ENCODE measurements around the gene SORBS2. TPM values are rescaled to one million over a fixed set of nuclear protein-coding genes. Genes with fewer than 3 reads are reported as not detected.

Gene SORBS2
- total RNA-seq, 2 experiments from 2014 or later = not detected

DNA sequence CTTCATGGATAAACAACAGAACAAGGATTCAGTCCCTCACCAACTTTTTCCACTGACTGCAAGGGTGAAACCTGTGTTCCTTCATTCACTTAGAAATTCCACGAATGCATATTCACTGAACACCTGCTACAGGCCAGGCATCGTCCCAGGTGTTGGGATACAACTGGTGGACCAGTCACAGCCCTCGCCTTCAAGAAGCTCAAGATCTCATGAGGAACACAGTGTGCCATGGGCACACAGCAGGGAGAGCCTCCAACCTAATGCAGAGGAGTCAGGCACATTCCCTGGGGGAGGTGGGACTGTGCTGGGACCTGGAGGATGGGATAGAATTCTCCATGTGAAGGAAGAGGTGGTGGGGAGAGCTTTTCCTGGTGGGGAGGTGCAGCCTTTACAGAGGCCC, 169.1 kb downstream of the SORBS2 start:
- H3K4me3 Mint-ChIP-seq = no peak overlapping the region
- CTCF ChIA-PET = no interaction called here

GRCh38 chr4:185640811-185641675, 171.0 kb downstream of the SORBS2 start:
- no peak overlapping the region for H3K4me3 Mint-ChIP-seq
- ATAC-seq = no peak
- DNase-seq = no peak
- H3K9me3 Mint-ChIP-seq (ENCODE audit: insufficient read depth) = no peaks in the 10 kb centered on the region
- H3K36me3 Mint-ChIP-seq (ENCODE audit: low read depth) = no peaks in the 10 kb centered on the region
- ChIA-PET POLR2A (no interaction called here), CTCF (interaction anchor here (0.6 to 3.0 kb wide), 5 partner anchors 15 to 497 kb away, joined by 3 to 19 read pairs (median 3); no protein-coding TSS in a partner anchor)
- peaks cover 27% of the 10 kb centered on the region for H3K27me3 Mint-ChIP-seq (ENCODE audit: low read depth)
- no peak overlapping the region for H3K27ac Mint-ChIP-seq
- H3K4me1 Mint-ChIP-seq (ENCODE audit: low read depth) = no peaks in the 10 kb centered on the region

More for the DNA sequence above, 169.1 kb downstream of the SORBS2 start:
- ATAC-seq = no peak
- POLR2A ChIA-PET = no interaction called here
- no peak for DNase-seq
- Mint-ChIP-seq H3K4me1 (ENCODE audit: low read depth) (no peaks in the 10 kb centered on the region), H3K27me3 (ENCODE audit: low read depth) (peaks cover 20% of the 10 kb centered on the region), H3K9me3 (ENCODE audit: insufficient read depth) (no peaks in the 10 kb centered on the region), H3K27ac (no peak overlapping the region), H3K36me3 (ENCODE audit: low read depth) (no peaks in the 10 kb centered on the region)

- Mint-ChIP-seq H3K4me3 (no peak overlapping the region), H3K27ac (no peak overlapping the region), H3K27me3 (ENCODE audit: low read depth) (peaks cover 30% of the 10 kb centered on the region), H3K36me3 (ENCODE audit: low read depth) (no peaks in the 10 kb centered on the region), H3K9me3 (ENCODE audit: insufficient read depth) (no peaks in the 10 kb centered on the region), H3K4me1 (ENCODE audit: low read depth) (no peaks in the 10 kb centered on the region)
- no peak for ATAC-seq
- POLR2A ChIA-PET = no interaction called here
- CTCF ChIA-PET = no interaction called here
- no peak for DNase-seq
Observed at GRCh38 chr4:185638548-185639301, 173.3 kb downstream of the SORBS2 start.

- ATAC-seq (no peak), DNase-seq (no peak)
- Mint-ChIP-seq H3K36me3 (ENCODE audit: low read depth) (no peaks in the 10 kb centered on the region), H3K27me3 (ENCODE audit: low read depth) (peaks cover 30% of the 10 kb centered on the region), H3K27ac (no peak overlapping the region), H3K4me1 (ENCODE audit: low read depth) (no peaks in the 10 kb centered on the region), H3K4me3 (no peak overlapping the region), H3K9me3 (ENCODE audit: insufficient read depth) (no peaks in the 10 kb centered on the region)
- CTCF ChIA-PET = no interaction called here
- POLR2A ChIA-PET = no interaction called here
Observed at GRCh38 chr4:185638093-185638492, 173.9 kb downstream of the SORBS2 start.

DNA sequence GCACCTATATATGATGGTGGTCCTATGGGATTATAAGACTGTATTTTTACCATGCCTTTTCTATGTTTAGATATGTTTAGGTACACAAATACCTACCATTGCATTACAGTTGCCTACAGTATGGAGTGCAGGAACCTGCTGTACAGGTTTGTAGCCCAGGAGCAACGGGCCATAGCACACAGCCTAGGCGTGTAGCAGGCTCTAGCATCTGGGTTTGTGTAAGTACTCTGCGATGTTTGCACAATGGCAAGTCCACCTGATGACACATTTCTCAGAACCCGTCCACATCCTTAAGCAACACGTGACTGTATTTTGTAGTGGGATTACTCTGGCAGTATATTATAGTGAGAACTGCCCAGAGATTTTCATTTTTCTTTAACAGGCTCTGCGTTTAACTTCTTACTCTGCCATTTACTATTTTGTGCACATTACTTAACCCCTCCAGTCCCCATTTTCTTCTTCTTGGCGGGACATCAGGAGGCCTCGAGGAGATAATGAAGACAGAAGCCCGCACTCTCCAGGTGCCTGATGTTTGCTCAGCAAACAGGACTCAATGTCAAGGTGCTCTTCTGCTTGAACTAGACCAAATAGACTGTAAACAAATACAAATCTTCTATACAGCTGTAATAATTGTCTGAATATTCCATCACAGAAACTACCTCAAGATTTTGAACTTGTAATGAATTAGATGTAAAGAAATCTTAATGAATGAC, 174.7 kb downstream of the SORBS2 start:
- no peak overlapping the region for H3K27ac Mint-ChIP-seq
- CTCF ChIA-PET = no interaction called here
- no peaks in the 10 kb centered on the region for H3K4me1 Mint-ChIP-seq (ENCODE audit: low read depth)
- ATAC-seq (no peak), DNase-seq (no peak)
- peaks cover 26% of the 10 kb centered on the region for H3K27me3 Mint-ChIP-seq (ENCODE audit: low read depth)
- H3K4me3 Mint-ChIP-seq = no peak overlapping the region
- POLR2A ChIA-PET = no interaction called here
- H3K9me3 Mint-ChIP-seq (ENCODE audit: insufficient read depth) = no peaks in the 10 kb centered on the region
- H3K36me3 Mint-ChIP-seq (ENCODE audit: low read depth) = no peaks in the 10 kb centered on the region

GRCh38 chr4:185634066-185634652, 177.8 kb downstream of the SORBS2 start:
- no peaks in the 10 kb centered on the region for H3K9me3 Mint-ChIP-seq (ENCODE audit: insufficient read depth)
- ChIA-PET POLR2A (no interaction called here), CTCF (no interaction called here)
- H3K27ac Mint-ChIP-seq = no peak overlapping the region
- no peaks in the 10 kb centered on the region for H3K4me1 Mint-ChIP-seq (ENCODE audit: low read depth)
- no peaks in the 10 kb centered on the region for H3K36me3 Mint-ChIP-seq (ENCODE audit: low read depth)
- peaks cover 21% of the 10 kb centered on the region for H3K27me3 Mint-ChIP-seq (ENCODE audit: low read depth)
- no peak overlapping the region for H3K4me3 Mint-ChIP-seq
- DNase-seq (no peak), ATAC-seq (no peak)

GRCh38 chr4:185626798-185627197, 185.2 kb downstream of the SORBS2 start:
- DNase-seq (no peak), ATAC-seq (no peak)
- ChIA-PET POLR2A (no interaction called here), CTCF (no interaction called here)
- Mint-ChIP-seq H3K9me3 (ENCODE audit: insufficient read depth) (no peaks in the 10 kb centered on the region), H3K4me3 (no peak overlapping the region), H3K27ac (no peak overlapping the region), H3K36me3 (ENCODE audit: low read depth) (no peaks in the 10 kb centered on the region), H3K4me1 (ENCODE audit: low read depth) (no peaks in the 10 kb centered on the region), H3K27me3 (ENCODE audit: low read depth) (no peaks in the 10 kb centered on the region)

- ATAC-seq (no peak), DNase-seq (no peak)
- ChIA-PET CTCF (interaction anchor here (0.9 to 2.0 kb wide), 2 partner anchors 15 to 28 kb away, joined by 3 to 7 read pairs; no protein-coding TSS in a partner anchor), POLR2A (no interaction called here)
- Mint-ChIP-seq H3K4me3 (no peak overlapping the region), H3K27me3 (ENCODE audit: low read depth) (peaks cover 1% of the 10 kb centered on the region), H3K4me1 (ENCODE audit: low read depth) (no peaks in the 10 kb centered on the region), H3K36me3 (ENCODE audit: low read depth) (no peaks in the 10 kb centered on the region), H3K27ac (no peak overlapping the region), H3K9me3 (ENCODE audit: insufficient read depth) (no peaks in the 10 kb centered on the region)
Observed at GRCh38 chr4:185625503-185625902, 186.5 kb downstream of the SORBS2 start.

GRCh38 chr4:185624259-185624589, 187.8 kb downstream of the SORBS2 start:
- Mint-ChIP-seq H3K27ac (no peak overlapping the region), H3K4me3 (no peak overlapping the region), H3K36me3 (ENCODE audit: low read depth) (no peaks in the 10 kb centered on the region), H3K9me3 (ENCODE audit: insufficient read depth) (no peaks in the 10 kb centered on the region), H3K4me1 (ENCODE audit: low read depth) (no peaks in the 10 kb centered on the region), H3K27me3 (ENCODE audit: low read depth) (peaks cover 2% of the 10 kb centered on the region)
- no peak for DNase-seq
- ChIA-PET CTCF (interaction anchor here (2.0 kb wide), 1 partner anchor 27 kb away, joined by 7 read pairs; no protein-coding TSS in a partner anchor), POLR2A (no interaction called here)
- ATAC-seq = no peak

- no peak overlapping the region for H3K4me3 Mint-ChIP-seq
- H3K4me1 Mint-ChIP-seq (ENCODE audit: low read depth) = no peaks in the 10 kb centered on the region
- no peaks in the 10 kb centered on the region for H3K9me3 Mint-ChIP-seq (ENCODE audit: insufficient read depth)
- no peak for DNase-seq
- ChIA-PET POLR2A (no interaction called here), CTCF (interaction anchor here (1.7 to 2.0 kb wide), 2 partner anchors 26 kb away, joined by 6 to 7 read pairs; no protein-coding TSS in a partner anchor)
- H3K36me3 Mint-ChIP-seq (ENCODE audit: low read depth) = no peaks in the 10 kb centered on the region
- no peak overlapping the region for H3K27ac Mint-ChIP-seq
- ATAC-seq = no peak
- H3K27me3 Mint-ChIP-seq (ENCODE audit: low read depth) = peaks cover 2% of the 10 kb centered on the region
Observed at GRCh38 chr4:185623444-185624258, 188.3 kb downstream of the SORBS2 start.

DNA sequence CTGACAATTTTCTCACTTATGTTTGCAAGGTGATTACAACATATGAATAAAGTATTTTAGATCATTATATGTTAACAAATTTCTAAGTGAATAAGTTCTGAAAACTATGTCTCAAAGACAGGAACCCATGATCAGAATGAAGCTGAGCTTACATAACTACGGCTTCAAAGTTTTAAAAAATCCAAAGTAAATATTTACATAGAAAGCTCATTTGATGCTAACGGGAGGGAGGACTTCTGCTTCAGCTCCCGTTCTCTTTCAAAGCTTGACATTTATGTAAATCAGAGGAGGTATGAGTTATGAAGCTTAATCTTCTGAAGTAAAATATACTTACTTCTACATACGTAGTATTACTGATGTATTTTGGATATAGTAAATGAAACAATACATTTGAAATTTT, 203.8 kb downstream of the SORBS2 start:
- no peaks in the 10 kb centered on the region for H3K36me3 Mint-ChIP-seq (ENCODE audit: low read depth)
- H3K27me3 Mint-ChIP-seq (ENCODE audit: low read depth) = peaks cover 11% of the 10 kb centered on the region
- H3K9me3 Mint-ChIP-seq (ENCODE audit: insufficient read depth) = no peaks in the 10 kb centered on the region
- no peaks in the 10 kb centered on the region for H3K4me1 Mint-ChIP-seq (ENCODE audit: low read depth)
- no peak overlapping the region for H3K27ac Mint-ChIP-seq
- ChIA-PET CTCF (interaction anchor here (1.2 kb wide), 1 partner anchor 11 kb away, joined by 9 read pairs; no protein-coding TSS in a partner anchor), POLR2A (no interaction called here)
- no peak overlapping the region for H3K4me3 Mint-ChIP-seq
- ATAC-seq (no peak), DNase-seq (no peak)

All from activated CD8-positive, alpha-beta T cell treated with anti-CD3 and anti-CD28 coated beads, Interleukin-2, amount 10 ng/mL, durations not matched to agents 7 days and 5 days (primary cell).